Kidney (tissue), 14 donors: Measurements from ENCODE around the gene RBM10. TPM values are rescaled to one million over a fixed set of nuclear protein-coding genes. Genes with fewer than 3 reads are reported as not detected.

Experiments used
- DNase-seq, 5 donors: peaks; one replicate each; pipeline ENCODE4 v3.0.0-alpha.2; 2013 to 2020
- FAIRE-seq: peaks from 2 replicates; lab custom pipeline; 2012; peaks lifted over from hg19 to GRCh38; lab: Jason Lieb, UNC
- H3K27ac ChIP-seq, 2 donors: one replicate each; pipeline ENCODE4 v1.7.0; 2013; ENCODE audit warnings: low read depth in 2 of 2, low read length in 2 of 2, inconsistent platforms in 1 of 2
- H3K27me3 ChIP-seq: one replicate; pipeline ENCODE4 v1.7.1; 2013; ENCODE audit warnings: low read length, inconsistent platforms; ENCODE audit not compliant: control insufficient read depth, insufficient read depth
- H3K36me3 ChIP-seq, 3 donors: one replicate each; pipeline versions ENCODE4 v1.7.0 to v1.7.1; 2013; ENCODE audit warnings: low read length in 3 of 3, control low read depth in 1 of 3, inconsistent platforms in 1 of 3; ENCODE audit not compliant: insufficient read depth in 3 of 3, control insufficient read depth in 2 of 3
- H3K4me1 ChIP-seq, 3 donors: one replicate each; pipeline versions ENCODE4 v1.7.0 to v1.7.1; 2013; ENCODE audit warnings: low read length in 3 of 3, inconsistent platforms in 1 of 3, low read depth in 1 of 3; ENCODE audit not compliant: control insufficient read depth in 2 of 3, insufficient read depth in 2 of 3
- H3K4me3 ChIP-seq, 3 donors: one replicate each; pipeline versions ENCODE4 v1.7.0 to v1.8.1; 2013; ENCODE audit warnings: low read length in 3 of 3, control low read depth in 1 of 3, inconsistent platforms in 1 of 3
- H3K9ac ChIP-seq, 3 donors: one replicate each; pipeline versions ENCODE4 v1.7.0 to v1.7.1; 2013; ENCODE audit warnings: low read length in 3 of 3, control low read depth in 1 of 3, inconsistent platforms in 1 of 3
- H3K9me3 ChIP-seq, 3 donors: one replicate each; pipeline versions ENCODE4 v1.7.0 to v1.7.1; 2013; ENCODE audit warnings: low read length in 3 of 3, control low read depth in 1 of 3, inconsistent platforms in 1 of 3; ENCODE audit not compliant: control insufficient read depth in 2 of 3, insufficient read depth in 1 of 3
- CTCF ChIP-seq: IDR thresholded peaks from 3 replicates; pipeline ENCODE4 v1.5.1; 2012; ENCODE audit warnings: mild to moderate bottlenecking, moderate library complexity, borderline replicate concordance; ENCODE audit not compliant: insufficient read depth; ENCODE audit errors: extremely low read depth
- intact Hi-C: fragments of 100-400 bp; cut with DNase I; formaldehyde crosslinking; loops from one replicate; pipeline ENCODE4 v1.11.1; 2022
- polyA plus RNA-seq: library from polyadenylated mRNA; stranded (reverse); fragments of 350-450 nt; fragmentation: Illumina TruSeq; extraction: RNeasy Lipid Tissue Mini Kit (QIAGEN cat#74804); gene quantifications from one replicate; pipeline ENCODE4 v1.2.3, GENCODE V29; 2014; ENCODE audit warnings: low read depth, low replicate concordance; ENCODE audit not compliant: insufficient read depth
- total RNA-seq: library from RNA; stranded (reverse); fragmentation: NEBNext Ultra II Directional; extraction: Animal tissue kit (Norgen Biotek cat#: 25700); gene quantifications from one replicate; pipeline ENCODE4 v1.2.1, GENCODE V29; 2021
- donor health status: control.
- donor health status: control.
- donor health status: control.
- donor health status: control.
- donor health status: control.
- donor health status: DM: yes; HTN: yes; CAD: no.
- donor health status: Normal renal cell carcinoma (clear cell type).

The RBM10 gene
- total and polyA plus RNA-seq, 2 donors from 2014 or later, result 27.5 to 31.7 TPM

DNA sequence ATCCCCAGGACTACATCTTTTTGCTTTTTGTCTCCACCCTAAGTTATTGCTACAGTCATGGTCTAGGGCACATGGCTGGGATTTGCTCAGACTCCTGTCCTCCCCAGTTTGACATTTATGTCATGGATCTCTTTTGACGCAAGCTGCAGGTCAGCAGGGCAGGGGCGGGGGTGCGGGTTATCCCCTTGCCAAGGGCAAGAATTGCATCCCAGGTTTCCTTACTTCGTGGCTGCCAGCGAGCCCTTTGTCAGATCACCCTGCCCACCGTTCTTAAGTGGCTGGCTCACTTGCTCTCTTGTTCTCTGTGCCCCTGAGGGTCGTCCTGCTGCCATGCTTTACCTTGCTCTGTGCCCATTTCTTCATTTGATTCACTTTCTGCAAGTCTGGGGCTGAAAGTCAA is 27.5 kb downstream of the RBM10 start:
- no peaks in the 10 kb centered on the region for H3K9me3 ChIP-seq
- TF ChIP-seq CTCF, result no peak
- FAIRE-seq, result no peak
- no peak overlapping the region for H3K9ac ChIP-seq
- intact Hi-C loops, result no loop called here
- peak in 1 of 5 donors; percentile 59 for DNase-seq
- H3K27me3 ChIP-seq, result no peaks in the 10 kb centered on the region
- no peaks in the 10 kb centered on the region for H3K4me1 ChIP-seq
- H3K36me3 ChIP-seq, result peaks cover 0 to 18% (median 0%) of the 10 kb centered on the region in 3 donors
- H3K4me3 ChIP-seq, result no peak overlapping the region
- no peak overlapping the region for H3K27ac ChIP-seq

- H3K27ac ChIP-seq, result no peak overlapping the region
- H3K36me3 ChIP-seq, result peaks cover 0 to 18% (median 0%) of the 10 kb centered on the region in 3 donors
- no peak overlapping the region for H3K4me3 ChIP-seq
- no peaks in the 10 kb centered on the region for H3K4me1 ChIP-seq
- H3K27me3 ChIP-seq, result peaks cover 4% of the 10 kb centered on the region
- no peaks in the 10 kb centered on the region for H3K9me3 ChIP-seq
- DNase-seq (peak in 1 of 5 donors; percentile 55), FAIRE-seq (no peak)
- no peak overlapping the region for H3K9ac ChIP-seq
- intact Hi-C loops, result no loop called here
- TF ChIP-seq CTCF, result no peak
Measured at GRCh38 chrX:47172971-47173792, 28.2 kb downstream of the RBM10 start.

DNA sequence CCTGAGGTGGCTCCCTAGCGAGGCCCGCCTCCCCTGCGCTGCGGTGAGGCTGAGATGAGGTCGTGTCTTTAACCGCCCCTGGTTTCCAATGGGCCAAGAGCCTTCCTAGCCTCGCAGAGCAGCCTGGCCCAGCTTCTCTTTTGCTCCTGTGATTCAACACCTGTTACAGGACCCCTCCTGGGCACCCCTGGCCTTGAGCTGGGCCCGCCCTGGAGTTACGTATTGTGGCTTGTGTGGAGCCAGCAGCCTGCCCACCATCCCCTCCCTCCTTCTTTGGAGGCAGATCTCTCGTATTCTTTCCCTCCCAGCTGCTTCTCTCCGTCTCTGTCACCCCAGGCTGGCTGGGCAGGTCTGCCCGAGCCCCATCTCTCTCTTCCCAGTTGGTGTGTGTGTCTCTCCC is 29.4 kb downstream of the RBM10 start:
- no peak for TF ChIP-seq CTCF

More for the DNA sequence above, 29.4 kb downstream of the RBM10 start:
- no peaks in the 10 kb centered on the region for H3K4me1 ChIP-seq
- intact Hi-C loops, result no loop called here
- H3K36me3 ChIP-seq, result peaks cover 0 to 23% (median 0%) of the 10 kb centered on the region in 3 donors
- DNase-seq, result peak in 1 of 5 donors; percentile 52
- H3K4me3 ChIP-seq, result no peak overlapping the region
- no peak overlapping the region for H3K9ac ChIP-seq
- no peaks in the 10 kb centered on the region for H3K9me3 ChIP-seq
- H3K27ac ChIP-seq, result no peak overlapping the region
- FAIRE-seq, result no peak
- peaks cover 4% of the 10 kb centered on the region for H3K27me3 ChIP-seq
